DOHH2 (cell line): Measurements from ENCODE around the gene SYNDIG1L.
"Not testable (repeated sequence)": the region's sequence is repeated elsewhere in the genome, so short reads cannot be mapped to it uniquely, and the experiment has no call there.

Experiments
- H3F3A ChIP-seq: fragments of 200-600 bp; sonication (generic), shearing (Covaris generic); 2 replicates; pipeline ENCODE4 v1.6.0; 2016; ENCODE audit warnings: antibody characterized with exemption, mild to moderate bottlenecking; ENCODE audit not compliant: control insufficient read depth, insufficient read depth
- H3K27ac ChIP-seq: fragments of 200-600 bp; sonication (generic); 2 replicates; pipeline ENCODE4 v1.5.1; 2014; ENCODE audit warnings: low read depth, mild to moderate bottlenecking, low read length, moderate library complexity
- H3K27me3 ChIP-seq: fragments of 200-600 bp; sonication (generic); 2 replicates; pipeline ENCODE4 v1.6.1; 2014; ENCODE audit warnings: mild to moderate bottlenecking, low read length, mixed read lengths; ENCODE audit not compliant: control insufficient read depth
- H3K36me3 ChIP-seq: fragments of 200-600 bp; sonication (generic); 2 replicates; pipeline ENCODE4 v1.6.1; 2014; ENCODE audit warnings: mild to moderate bottlenecking, low read length, moderate library complexity, mixed read lengths; ENCODE audit not compliant: control insufficient read depth
- H3K4me1 ChIP-seq: fragments of 200-600 bp; sonication (generic); 2 replicates; pipeline ENCODE4 v1.6.1; 2014; ENCODE audit warnings: mild to moderate bottlenecking, low read length, mixed read lengths; ENCODE audit not compliant: control insufficient read depth
- H3K4me2 ChIP-seq: fragments of 200-600 bp; sonication (generic); 2 replicates; pipeline ENCODE4 v1.6.0; 2014; ENCODE audit warnings: mild to moderate bottlenecking, low read length, moderate library complexity
- H3K4me3 ChIP-seq: fragments of 200-600 bp; sonication (generic); 2 replicates; pipeline ENCODE4 v1.5.1; 2014; ENCODE audit warnings: mild to moderate bottlenecking, low read length, mixed read lengths
- H3K79me2 ChIP-seq: fragments of 200-600 bp; sonication (generic); 2 replicates; pipeline ENCODE4 v1.6.1; 2014; ENCODE audit warnings: mild to moderate bottlenecking, low read length, mixed read lengths; ENCODE audit not compliant: control insufficient read depth
- H3K9me2 ChIP-seq: fragments of 200-600 bp; sonication (generic); replicated peaks from 2 replicates; pipeline ENCODE4 v1.6.1; 2014; ENCODE audit warnings: mild to moderate bottlenecking, low read length, mixed read lengths; ENCODE audit not compliant: control insufficient read depth
- H3K9me3 ChIP-seq: fragments of 200-600 bp; sonication (generic); 2 replicates; pipeline ENCODE4 v1.6.1; 2014; ENCODE audit warnings: antibody characterized with exemption, low read length, mixed read lengths; ENCODE audit not compliant: control insufficient read depth, insufficient read depth
- H4K20me1 ChIP-seq: fragments of 200-600 bp; sonication (generic); 2 replicates; pipeline ENCODE4 v1.6.0; 2014; ENCODE audit warnings: low read depth, mild to moderate bottlenecking, antibody characterized with exemption, low read length, moderate library complexity; ENCODE audit not compliant: control insufficient read depth, insufficient read depth
- EZH2phosphoT487 ChIP-seq: fragments of 200-600 bp; sonication (generic); IDR thresholded peaks from 2 replicates; pipeline ENCODE4 v1.6.1; 2017; ENCODE audit warnings: borderline replicate concordance, mild to moderate bottlenecking, antibody characterized with exemption, low read length, moderate library complexity, mixed read lengths
- TF ChIP-seq, protein P1 (sequence below): fragments of 200-600 bp; sonication (generic); IDR thresholded peaks from one replicate; pipeline ENCODE4 v1.5.1; 2014; ENCODE audit warnings: antibody characterized with exemption, mild to moderate bottlenecking, low read depth, low read length; ENCODE audit not compliant: poor library complexity, severe bottlenecking

The SYNDIG1L gene

DNA sequence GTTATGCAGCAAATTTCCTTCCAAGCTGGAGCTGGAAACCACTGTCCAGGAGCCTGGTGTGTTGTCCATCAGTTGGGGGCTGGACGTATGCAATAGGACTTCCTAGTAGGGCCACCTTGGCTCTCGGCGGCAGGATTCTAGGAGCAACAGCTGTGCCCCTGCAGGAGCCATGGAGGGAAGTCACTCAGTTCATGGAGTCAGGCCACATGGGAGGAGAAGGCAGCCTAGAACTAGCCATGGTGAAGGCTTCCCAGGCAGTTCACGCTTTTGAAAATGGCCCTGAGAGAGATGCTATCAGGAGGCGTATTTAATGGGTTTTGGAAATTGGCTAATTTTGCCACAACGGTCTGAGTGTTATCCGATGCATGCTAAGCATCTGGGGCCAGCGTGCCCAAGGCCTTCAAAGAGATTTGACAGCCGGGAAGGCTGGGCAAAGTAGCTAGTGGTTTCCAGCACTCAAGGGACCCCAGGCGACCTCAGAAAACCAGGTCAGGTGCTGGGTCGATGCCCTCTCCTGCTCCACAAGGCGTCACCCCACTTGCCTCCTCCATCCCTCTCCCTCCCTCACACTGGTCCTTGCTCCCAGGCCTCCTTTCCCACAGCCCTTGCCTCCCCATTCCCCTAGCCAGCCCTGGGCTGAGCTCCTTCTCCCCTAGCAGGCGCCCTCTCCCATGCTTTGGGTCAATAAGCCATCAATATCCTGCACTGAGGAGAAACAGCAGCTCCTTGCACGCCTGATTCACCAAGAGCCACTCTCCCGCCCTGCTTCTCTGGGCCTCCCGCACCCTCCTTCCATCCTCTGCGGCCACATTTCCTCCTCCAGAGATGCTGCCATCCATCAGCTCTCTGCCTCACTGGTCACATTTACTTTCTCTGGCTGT lies 30.9 kb upstream of the SYNDIG1L start:
- H3K4me3 ChIP-seq, result no peak overlapping the region
- no peaks in the 10 kb centered on the region for H3K9me2 ChIP-seq
- H4K20me1 ChIP-seq, result no peaks in the 10 kb centered on the region
- no peak overlapping the region for H3K4me2 ChIP-seq
- no peak overlapping the region for H3K27ac ChIP-seq
- no peaks in the 10 kb centered on the region for H3F3A ChIP-seq
- no peak for TF ChIP-seq EZH2phosphoT487
- TF ChIP-seq, protein P1, sequence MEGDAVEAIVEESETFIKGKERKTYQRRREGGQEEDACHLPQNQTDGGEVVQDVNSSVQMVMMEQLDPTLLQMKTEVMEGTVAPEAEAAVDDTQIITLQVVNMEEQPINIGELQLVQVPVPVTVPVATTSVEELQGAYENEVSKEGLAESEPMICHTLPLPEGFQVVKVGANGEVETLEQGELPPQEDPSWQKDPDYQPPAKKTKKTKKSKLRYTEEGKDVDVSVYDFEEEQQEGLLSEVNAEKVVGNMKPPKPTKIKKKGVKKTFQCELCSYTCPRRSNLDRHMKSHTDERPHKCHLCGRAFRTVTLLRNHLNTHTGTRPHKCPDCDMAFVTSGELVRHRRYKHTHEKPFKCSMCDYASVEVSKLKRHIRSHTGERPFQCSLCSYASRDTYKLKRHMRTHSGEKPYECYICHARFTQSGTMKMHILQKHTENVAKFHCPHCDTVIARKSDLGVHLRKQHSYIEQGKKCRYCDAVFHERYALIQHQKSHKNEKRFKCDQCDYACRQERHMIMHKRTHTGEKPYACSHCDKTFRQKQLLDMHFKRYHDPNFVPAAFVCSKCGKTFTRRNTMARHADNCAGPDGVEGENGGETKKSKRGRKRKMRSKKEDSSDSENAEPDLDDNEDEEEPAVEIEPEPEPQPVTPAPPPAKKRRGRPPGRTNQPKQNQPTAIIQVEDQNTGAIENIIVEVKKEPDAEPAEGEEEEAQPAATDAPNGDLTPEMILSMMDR, result no peak
- no peaks in the 10 kb centered on the region for H3K4me1 ChIP-seq
- no peaks in the 10 kb centered on the region for H3K9me3 ChIP-seq
- H3K36me3 ChIP-seq, result no peaks in the 10 kb centered on the region
- no peaks in the 10 kb centered on the region for H3K79me2 ChIP-seq
- H3K27me3 ChIP-seq, result peaks cover 7% of the 10 kb centered on the region; the same call in 1 of the 2 replicates

DNA sequence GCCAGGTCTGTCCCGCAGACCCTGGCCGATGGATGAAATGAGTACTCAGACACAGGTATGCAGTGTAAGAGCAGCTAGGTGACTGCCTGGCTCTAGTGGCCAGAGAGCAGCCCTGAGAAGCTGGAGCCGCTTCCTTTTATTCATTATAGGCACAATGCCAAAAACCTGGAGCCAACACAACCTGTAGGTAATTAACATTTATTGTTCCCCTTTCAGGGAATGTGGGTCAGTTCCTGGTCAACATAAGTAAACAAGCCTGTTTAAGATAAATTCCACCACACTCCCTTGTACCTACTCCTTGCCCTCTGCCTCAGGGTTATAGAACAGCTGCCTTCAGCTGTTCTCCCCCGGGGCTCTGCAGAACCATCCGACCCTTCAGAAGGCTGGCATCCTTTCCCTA lies 28.4 kb upstream of the SYNDIG1L start:
- H3K9me3 ChIP-seq, H3K4me3 ChIP-seq, H3K4me1 ChIP-seq, H3K9me2 ChIP-seq, H3K4me2 ChIP-seq, H3F3A ChIP-seq, H3K27ac ChIP-seq, H4K20me1 ChIP-seq, H3K79me2 ChIP-seq, H3K36me3 ChIP-seq: not testable (repeated sequence)
- peaks cover 16% of the 10 kb centered on the region for H3K27me3 ChIP-seq

DNA sequence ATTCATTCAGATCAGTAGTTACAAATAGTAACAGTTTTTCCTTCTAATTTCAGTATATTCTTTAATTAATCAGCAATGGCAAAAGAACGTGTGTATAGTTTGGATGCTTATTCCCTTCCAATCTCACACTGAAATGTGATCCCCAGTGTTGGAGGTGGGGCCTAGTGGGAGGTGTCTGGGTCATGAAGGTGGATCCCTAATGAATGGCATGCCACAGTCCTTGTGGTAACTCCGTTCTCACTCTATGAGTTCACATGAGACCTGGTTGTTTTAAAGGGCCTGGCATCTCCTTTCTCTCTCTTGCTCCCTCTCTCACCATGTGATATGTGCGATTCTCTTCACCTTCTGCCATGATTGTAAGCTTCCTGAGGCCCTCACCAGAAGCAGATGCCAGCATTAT lies 18.9 kb upstream of the SYNDIG1L start:
- no peaks in the 10 kb centered on the region for H3K36me3 ChIP-seq
- H3K4me3 ChIP-seq, result no peak overlapping the region
- no peak overlapping the region for H3K4me2 ChIP-seq
- H3K4me1 ChIP-seq, result no peaks in the 10 kb centered on the region
- no peaks in the 10 kb centered on the region for H3K9me2 ChIP-seq
- H4K20me1 ChIP-seq, result no peaks in the 10 kb centered on the region
- H3K9me3 ChIP-seq, result no peaks in the 10 kb centered on the region
- no peaks in the 10 kb centered on the region for H3K79me2 ChIP-seq
- no peak overlapping the region for H3K27ac ChIP-seq
- TF ChIP-seq, protein P1, result no peak
- TF ChIP-seq EZH2phosphoT487, result no peak
- H3F3A ChIP-seq, result no peaks in the 10 kb centered on the region
- peaks cover 20% of the 10 kb centered on the region for H3K27me3 ChIP-seq

DNA sequence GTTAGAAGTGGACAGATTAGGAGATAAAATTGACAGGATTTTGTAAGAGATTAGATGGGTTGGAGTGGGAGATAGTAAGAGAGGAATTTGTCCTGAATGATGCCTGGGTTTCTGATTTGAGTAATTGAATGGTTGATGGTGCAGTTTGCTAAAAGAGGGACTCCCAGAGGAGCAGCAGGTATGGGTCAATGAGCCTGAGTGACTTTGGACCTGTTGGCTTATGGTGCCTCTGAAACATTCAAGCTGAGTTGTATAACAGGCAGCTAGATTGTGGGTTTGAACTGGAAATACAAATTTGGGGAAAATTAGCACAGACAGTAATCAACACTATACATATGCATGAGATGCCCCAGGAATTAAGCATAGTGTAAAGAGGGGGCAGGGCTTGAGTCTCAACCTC lies 16.7 kb upstream of the SYNDIG1L start:
- H3K9me2 ChIP-seq, result no peaks in the 10 kb centered on the region
- no peaks in the 10 kb centered on the region for H3K4me1 ChIP-seq
- H3K36me3 ChIP-seq, result no peaks in the 10 kb centered on the region
- H4K20me1 ChIP-seq, result no peaks in the 10 kb centered on the region
- no peaks in the 10 kb centered on the region for H3K9me3 ChIP-seq
- no peaks in the 10 kb centered on the region for H3F3A ChIP-seq
- H3K4me2 ChIP-seq, result no peak overlapping the region
- TF ChIP-seq, protein P1, result no peak
- no peak for TF ChIP-seq EZH2phosphoT487
- no peaks in the 10 kb centered on the region for H3K79me2 ChIP-seq
- peaks cover 19% of the 10 kb centered on the region for H3K27me3 ChIP-seq
- no peak overlapping the region for H3K4me3 ChIP-seq
- no peak overlapping the region for H3K27ac ChIP-seq
